Activated CD4-positive, alpha-beta T cell treated with anti-CD3 and anti-CD28 coated beads, Interleukin-2, amount 50 U/mL, for 4 hours (primary cell): Measurements from ENCODE around the gene CATSPER1.

Source experiments
- DNase-seq, 2 experiments: peaks; one replicate each; pipeline ENCODE4 v3.0.0-alpha.2; 2020

CATSPER1 gene

GRCh38 chr11:66026017-66026529 is at the start of gene CATSPER1:
Gene CATSPER1 (minus strand): TSS chr11:66026479. CDS start chr11:66026379, 100 bp downstream.
- DNase-seq: no peak

GRCh38 chr11:66075273-66075672 is 49.0 kb upstream of the CATSPER1 start:
- no peak for DNase-seq

- DNase-seq: no peak
Measured at GRCh38 chr11:66073669-66074068, 47.4 kb upstream of the CATSPER1 start.

GRCh38 chr11:66072518-66072917 is 46.2 kb upstream of the CATSPER1 start:
- DNase-seq: no peak

- DNase-seq: no peak
Measured at GRCh38 chr11:66072081-66072480, 45.8 kb upstream of the CATSPER1 start.

- no peak for DNase-seq
Measured at GRCh38 chr11:66071381-66071801, 45.1 kb upstream of the CATSPER1 start.

- DNase-seq: no peak
Measured at GRCh38 chr11:66070604-66071380, 44.5 kb upstream of the CATSPER1 start.

GRCh38 chr11:66069715-66070603 is 43.7 kb upstream of the CATSPER1 start, which contains the start of gene PACS1:
Gene PACS1 (plus strand): TSS chr11:66070272. CDS start chr11:66070487, 215 bp downstream.
- peak; percentile 56 to 65 for DNase-seq

- peak in 1 of 2 experiments; percentile 29 for DNase-seq
Measured at GRCh38 chr11:66068923-66069714, 42.8 kb upstream of the CATSPER1 start.

- peak; percentile 75 to 78 for DNase-seq
Measured at GRCh38 chr11:66068154-66068821, 42.0 kb upstream of the CATSPER1 start.

- DNase-seq: no peak
Measured at GRCh38 chr11:66067640-66068039, 41.4 kb upstream of the CATSPER1 start.

- DNase-seq: no peak
Measured at GRCh38 chr11:66066751-66067150, 40.5 kb upstream of the CATSPER1 start.

GRCh38 chr11:66064571-66064970 is 38.3 kb upstream of the CATSPER1 start:
- no peak for DNase-seq

- no peak for DNase-seq
Measured at GRCh38 chr11:66063900-66064299, 37.6 kb upstream of the CATSPER1 start.

GRCh38 chr11:66062408-66062807 is 36.1 kb upstream of the CATSPER1 start:
- DNase-seq: no peak

- no peak for DNase-seq
Measured at GRCh38 chr11:66061268-66061667, 35.0 kb upstream of the CATSPER1 start.

- no peak for DNase-seq
Measured at GRCh38 chr11:66059966-66060680, 33.8 kb upstream of the CATSPER1 start.

GRCh38 chr11:66056501-66056900 is 30.2 kb upstream of the CATSPER1 start:
- no peak for DNase-seq

GRCh38 chr11:66055021-66055420 is 28.7 kb upstream of the CATSPER1 start:
- no peak for DNase-seq

GRCh38 chr11:66052664-66052982 is 26.3 kb upstream of the CATSPER1 start:
- no peak for DNase-seq
